ENCODE results near the gene PNMA8A.

DNA sequence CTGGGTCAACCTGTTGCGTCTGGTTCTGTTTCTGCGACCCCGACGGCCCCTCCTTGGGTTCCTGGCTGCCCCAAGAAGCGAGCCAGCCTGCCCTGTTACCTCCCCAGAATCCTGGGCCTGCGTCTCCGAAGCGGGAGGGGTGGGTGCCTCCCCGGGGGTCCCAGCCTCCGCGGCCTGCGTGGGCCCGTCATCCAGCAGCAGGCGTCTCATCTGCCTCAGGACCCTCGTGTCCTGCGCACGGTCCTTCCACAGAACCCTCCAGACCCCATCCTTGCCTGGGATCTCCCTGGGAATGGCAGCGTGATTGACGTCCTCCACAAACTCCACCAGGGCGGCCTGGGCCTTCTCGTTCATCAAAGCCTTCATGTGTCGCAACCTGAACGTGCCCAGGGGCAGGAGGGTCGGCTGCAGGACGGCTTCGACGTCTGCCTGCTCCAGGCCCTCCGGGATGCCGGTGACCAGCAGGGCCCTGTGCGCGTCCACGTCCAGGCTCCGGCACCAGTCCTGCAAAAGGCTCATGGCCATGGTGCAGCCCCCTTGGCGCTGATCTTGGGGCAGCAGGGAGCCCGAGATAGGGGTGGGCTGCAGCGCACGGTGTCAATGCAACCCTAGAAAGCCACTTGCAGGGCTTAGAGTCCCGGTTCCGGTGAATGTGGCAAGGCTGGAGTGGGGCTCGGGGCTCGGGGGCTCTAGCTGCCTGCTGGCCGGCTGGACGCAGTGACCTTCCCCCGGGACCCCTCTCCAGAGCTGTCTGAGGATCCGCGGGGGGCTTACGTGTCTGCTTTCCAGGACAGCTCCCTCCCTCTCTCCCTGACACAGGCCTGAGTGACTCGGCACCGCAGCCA, 23.8 kb upstream of the PNMA8A start:
- no peak for TF ChIP-seq POLR2A (IDR thresholded peaks at IDR 0.05; ENCODE audit: low read length)
- TF ChIP-seq GATA1 (IDR thresholded peaks at IDR 0.05; ENCODE audit: low read depth, low read length): no peak

Data from erythroblast (primary cell).